HG03575 (cell line): Measurements from ENCODE around the gene RAPSN.
A peak's percentile ranks its signal among the peaks of the same experiment; 100 is the strongest.

ENCODE experiments used
- ATAC-seq: cut with Tn5 transposase; IDR thresholded peaks from one replicate; pipeline ENCODE4 v1.9.1; 2021; ENCODE audit not compliant: unreplicated experiment, insufficient number of reproducible peaks, low FRiP score; ENCODE audit errors: extremely low read depth

Gene RAPSN

DNA sequence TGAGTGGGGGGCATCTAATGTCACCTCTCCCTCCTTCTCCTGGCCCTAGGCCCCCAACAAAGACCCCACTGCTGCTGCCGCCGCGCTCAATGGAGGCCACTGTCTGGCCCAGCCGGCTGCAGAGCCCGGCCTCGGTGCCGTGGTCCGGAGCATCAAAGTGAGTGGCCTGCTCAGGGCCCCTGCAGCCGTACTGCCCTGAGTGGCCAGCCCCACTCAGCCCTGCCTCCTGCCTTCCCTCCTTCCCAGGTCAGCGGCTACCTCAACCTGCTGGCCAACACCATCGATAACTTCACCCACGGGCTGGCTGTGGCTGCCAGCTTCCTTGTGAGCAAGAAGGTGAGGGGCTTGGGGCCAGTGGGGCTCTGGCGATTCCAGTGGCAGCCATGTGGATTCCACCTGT, 35.6 kb downstream of the RAPSN start:
- no peak for ATAC-seq

DNA sequence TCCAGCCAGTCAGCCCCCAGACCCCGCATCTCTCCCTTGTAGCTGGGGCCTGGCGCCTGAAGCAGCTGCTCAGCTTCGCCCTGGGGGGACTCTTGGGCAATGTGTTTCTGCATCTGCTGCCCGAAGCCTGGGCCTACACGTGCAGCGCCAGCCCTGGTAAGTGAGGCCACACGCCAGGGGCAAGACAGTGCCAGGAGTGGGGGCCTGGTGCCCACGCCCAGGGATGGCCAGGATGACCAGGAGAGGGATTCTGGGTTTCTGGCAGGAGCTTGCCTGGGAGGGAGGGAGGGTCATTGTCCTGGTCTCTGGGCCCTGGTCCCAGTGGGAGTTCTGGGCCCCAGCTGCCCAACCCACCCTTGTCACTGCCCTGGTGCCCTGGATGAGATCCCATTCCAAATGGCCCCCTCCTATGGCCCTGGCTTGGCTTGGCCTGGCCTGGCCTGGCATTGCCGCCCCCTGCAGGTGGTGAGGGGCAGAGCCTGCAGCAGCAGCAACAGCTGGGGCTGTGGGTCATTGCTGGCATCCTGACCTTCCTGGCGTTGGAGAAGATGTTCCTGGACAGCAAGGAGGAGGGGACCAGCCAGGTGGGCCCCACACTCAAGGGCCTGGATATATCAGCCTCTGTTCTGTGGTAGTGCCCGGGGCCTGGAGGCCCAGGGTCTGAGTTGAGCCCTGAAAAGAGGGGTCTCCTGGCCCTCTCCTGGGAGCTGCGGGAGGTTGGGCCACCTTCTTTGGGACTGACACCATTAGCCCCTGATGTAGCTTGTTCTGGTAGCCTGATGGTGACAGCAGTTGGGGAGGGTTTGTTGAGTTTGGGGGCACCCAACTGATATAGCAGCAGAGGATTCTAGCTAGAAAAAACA, 36.8 kb downstream of the RAPSN start:
- ATAC-seq = no peak

DNA sequence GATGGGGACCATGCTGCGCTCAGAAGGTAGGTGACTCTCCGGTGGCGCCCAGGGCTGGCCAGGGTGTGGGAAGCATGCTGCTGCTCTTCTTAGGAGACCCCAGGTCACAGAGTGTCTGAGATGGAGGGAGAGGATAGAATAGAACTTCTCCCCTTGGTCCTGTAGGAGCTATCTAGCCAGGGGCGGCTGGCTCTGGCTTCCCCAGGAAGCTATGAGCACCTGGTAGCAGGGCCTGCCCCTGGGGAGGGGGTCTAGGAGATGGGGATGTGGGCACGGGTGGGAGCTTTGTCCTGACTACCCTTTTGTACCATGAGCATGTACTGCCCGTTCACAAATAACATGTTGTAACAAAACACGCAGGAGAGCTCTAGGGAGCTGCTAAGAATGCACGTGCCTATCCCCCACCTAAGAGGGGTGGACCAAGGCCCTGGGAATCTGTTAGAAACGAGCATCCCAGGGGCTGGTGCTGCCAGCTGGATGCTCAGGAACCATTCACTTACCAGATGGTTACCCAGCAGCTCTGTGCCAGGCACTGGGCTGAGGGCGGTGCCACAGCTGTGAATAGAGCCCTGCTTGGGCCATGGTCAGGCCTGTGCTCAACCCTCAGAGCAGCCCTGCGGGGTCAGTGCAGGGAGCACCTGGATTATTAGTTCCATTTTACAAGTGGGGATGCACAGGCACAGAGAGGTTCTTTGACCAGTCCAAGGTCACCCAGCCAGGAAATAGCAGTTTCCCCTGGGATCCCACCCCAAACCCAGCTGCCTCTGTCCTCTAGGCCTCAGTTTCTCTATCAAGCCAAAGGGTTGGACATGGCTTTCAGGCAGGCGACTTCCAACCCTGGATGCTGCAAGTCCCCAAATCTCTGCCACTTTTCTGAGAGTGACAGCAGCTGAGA, 38.3 kb downstream of the RAPSN start:
- no peak for ATAC-seq

DNA sequence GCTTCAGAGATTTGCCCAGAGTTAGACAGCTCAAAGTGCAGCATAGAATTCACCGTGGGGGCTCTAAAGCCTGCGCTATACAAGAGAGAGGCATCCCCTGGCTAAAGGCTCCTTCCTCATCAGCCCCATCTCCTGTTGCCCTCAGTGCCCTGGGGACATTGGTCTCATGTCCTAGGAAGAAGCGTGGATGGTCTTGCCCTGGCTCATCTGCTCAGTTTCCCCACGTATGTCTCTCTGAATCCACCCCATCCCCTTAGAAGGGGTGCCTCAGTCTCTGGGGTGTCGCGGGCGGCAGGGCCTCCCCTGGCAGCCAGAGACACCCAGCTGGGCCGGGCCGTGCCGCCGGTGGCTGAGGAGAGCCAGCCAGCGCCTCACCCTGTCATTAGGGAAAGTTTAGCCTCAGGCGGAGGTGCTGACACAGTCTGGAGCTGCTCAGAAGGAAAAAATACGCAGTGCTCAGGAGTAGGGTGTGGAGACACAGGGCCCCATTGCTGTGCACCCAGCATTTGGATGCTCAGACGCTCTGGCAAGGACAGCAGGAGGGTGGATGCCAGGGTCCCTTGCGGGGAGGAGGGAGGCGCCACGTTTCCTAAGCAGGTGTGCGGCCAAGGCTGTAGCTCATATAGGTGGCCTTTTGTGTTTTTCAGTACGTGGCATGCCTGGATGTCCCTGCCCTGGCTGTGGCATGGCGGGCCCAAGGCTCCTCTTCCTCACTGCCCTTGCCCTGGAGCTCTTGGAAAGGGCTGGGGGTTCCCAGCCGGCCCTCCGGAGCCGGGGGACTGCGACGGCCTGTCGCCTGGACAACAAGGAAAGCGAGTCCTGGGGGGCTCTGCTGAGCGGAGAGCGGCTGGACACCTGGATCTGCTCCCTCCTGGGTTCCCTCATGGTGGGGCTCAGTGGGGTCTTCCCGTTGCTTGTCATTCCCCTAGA, 39.2 kb downstream of the RAPSN start:
- ATAC-seq = no peak

DNA sequence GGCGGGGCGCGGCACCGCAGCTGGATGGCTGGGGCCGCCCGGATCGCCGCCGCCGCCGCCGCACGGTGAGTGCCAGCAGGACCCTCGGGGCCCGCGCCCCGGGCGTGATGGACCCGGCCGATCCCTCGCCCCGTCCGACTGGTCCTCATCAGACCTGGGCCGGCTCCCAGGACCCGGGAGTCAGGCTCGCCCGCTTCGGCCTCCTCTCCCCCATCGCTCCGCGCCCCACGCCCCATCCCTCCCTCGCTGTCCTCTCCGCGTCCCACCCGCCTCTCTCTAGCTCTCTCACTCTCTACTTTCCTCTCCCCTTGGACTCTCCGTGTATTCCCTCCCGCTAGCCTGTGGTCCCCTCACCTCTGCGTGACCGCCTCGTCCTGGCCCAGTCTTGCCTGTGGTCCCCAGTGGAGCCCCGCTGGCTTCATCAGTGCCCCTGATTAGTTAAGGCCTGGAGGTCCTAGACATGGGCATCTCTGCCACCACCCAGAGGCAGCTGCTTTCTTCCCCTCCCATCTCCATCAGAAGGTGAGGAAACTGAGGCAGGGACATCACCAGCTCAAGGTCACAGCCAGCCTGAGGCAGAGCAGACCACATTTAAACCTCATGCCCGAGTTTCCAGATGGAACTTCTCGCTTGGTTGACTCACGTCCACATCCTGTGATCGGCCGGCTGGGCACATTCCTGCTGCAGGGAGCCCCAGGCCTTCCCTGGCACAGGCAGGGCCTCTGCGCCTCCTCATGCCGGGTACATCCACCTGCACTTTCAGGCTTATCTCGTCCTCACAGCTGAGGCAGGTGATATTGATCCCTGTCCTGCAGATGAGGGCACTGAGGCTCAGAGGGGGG, 40.1 kb downstream of the RAPSN start:
- no peak for ATAC-seq

DNA sequence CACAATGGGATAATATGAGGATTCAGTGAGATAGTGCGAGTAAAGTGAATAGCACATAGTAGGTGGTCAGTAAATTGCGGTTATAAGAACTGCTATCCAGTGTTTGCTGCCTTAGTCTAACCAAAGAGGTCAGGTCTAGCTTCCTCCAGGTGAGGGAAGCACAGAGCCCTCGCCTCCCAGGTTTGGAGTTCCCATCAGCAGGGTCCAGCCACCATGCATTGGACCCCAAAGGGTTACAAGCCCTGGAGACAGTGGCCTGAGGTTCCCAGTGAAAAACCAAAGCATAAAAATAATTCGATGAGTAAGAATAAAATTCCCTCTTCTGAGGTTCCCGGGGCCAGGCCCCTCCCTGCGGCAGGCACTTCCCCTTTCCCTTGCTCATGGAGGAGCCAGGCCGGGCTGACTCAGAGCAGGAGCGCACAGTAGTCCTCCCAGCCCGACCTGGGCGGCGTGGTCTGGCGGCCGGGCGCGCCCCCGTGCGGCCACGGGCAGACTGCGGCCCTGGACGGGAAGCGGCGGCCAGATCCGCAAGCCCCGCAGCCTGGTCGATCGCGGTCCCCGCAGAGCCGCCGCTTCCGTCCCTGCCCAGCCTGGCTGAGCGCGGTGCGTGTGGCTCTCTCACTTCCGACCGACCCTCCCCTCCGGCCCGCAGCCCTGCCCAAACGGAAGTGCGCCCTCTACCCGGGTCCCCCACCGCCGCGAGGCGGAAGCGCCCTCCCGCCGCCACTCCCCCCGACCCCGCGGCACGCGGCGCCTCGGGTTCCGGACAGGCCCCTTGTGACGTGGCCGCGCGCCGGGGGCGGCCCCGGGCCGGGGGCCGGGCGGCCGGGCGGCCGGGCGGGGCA, 41.0 kb downstream of the RAPSN start, which contains the start of gene SLC39A13:
TSS of gene SLC39A13 (plus strand) at position 845 of the 845 bp plus-strand sequence. CDS start 1,505 bp downstream, outside the sequence.
- peak; percentile 54 for ATAC-seq

DNA sequence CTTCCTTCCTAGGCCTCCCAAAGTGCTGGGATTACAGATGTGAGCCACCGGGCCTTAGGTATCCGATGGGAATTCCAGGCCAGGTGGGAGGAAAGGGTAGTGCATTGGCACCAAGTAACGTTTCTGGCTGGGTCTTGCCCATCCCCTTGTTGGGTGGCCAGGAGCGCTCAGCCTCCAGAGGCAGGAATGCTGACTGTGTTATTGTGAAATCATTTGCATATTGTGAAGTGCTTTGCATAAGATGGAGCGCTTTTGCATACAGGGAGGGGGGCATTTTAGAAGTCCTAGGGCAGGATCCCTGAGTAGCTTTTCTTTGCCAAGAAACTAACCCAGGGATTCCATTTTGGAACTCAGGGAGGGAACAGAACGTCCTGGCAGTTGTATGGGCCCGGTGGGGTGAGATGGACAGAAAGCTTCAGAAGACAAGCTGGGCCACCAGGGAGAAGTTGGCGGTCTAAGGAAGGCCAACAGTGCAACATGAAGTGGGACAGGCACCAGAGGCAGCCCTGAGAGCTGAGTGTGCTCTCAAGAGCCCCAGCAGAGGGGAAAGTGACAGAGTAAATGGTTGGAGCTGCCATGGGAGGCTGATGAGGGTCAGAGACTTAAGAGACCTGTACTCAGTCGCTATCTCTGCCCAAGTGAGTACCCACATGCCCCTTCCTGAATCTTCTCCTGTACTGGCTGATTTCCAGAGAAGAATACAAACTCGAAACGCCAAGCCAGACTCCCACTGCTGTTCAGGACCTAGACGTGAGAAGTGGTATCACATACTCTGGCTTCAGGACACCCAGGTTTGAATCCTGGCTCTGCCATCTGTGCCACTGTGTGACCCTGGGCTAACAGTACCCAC, 41.8 kb downstream of the RAPSN start:
- no peak for ATAC-seq

DNA sequence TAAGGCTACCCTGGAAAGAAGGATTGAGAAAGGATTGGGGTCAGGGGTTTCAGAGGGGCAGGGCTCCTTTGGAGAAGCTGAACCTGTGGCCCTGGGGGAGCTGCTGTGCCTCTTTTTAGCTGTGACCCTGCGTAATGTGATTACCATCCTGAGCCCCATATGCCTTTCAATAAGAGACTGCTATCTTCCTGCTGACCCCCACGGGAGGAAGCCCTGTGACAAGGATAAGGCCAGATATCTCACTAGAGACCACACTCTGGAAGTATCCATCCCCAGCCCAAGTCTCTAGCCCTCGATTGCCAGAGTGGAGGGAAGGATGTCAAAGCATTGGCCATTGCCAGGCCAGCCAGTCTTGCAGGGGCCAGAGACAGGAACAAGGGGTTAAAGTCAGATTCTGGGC, 45.4 kb downstream of the RAPSN start:
- no peak for ATAC-seq

DNA sequence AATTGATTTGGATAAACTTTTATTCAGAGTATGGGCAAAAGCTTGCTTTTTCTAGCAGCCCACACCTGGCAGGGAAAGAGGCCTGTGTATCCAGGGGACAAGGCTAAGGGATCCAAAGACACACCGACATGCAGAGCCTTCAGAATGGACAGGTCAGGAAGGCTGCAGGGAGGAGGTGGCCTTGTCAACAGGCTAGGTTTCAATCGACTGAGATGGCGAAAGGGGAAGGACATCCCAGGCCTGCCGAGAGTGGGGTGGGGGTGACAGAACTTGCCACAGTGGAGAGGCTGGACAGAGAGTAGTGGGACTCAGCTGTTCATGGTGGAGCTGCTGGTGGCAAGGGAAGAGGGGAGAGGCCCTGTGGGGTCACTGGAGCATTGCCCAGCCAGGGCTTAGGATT, 45.8 kb downstream of the RAPSN start:
- ATAC-seq = no peak

DNA sequence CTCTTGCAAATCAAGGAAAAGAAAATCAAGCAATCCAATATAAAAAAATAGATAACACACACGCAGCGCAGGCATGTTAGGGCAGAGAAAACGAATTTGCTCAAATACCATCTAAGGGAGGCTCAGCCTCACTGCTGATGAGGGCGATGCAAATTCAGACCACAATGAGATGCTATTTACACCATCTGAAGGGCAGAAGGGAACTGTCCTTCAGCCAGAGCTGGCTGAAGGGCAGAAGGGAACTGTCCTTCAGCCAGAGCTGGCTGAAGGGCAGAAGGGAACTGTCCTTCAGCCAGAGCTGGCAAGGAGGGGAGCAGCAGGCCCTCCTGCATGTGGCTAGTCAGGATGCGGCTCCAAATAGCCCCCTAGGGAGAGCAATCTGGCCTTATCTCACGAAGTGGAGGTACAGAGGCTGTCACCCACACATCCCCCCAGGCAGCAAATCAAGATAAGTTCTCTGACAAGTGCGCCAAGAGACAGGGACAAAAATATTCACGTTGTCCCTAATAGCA, 48.1 kb downstream of the RAPSN start:
- peak; percentile 71 for ATAC-seq

DNA sequence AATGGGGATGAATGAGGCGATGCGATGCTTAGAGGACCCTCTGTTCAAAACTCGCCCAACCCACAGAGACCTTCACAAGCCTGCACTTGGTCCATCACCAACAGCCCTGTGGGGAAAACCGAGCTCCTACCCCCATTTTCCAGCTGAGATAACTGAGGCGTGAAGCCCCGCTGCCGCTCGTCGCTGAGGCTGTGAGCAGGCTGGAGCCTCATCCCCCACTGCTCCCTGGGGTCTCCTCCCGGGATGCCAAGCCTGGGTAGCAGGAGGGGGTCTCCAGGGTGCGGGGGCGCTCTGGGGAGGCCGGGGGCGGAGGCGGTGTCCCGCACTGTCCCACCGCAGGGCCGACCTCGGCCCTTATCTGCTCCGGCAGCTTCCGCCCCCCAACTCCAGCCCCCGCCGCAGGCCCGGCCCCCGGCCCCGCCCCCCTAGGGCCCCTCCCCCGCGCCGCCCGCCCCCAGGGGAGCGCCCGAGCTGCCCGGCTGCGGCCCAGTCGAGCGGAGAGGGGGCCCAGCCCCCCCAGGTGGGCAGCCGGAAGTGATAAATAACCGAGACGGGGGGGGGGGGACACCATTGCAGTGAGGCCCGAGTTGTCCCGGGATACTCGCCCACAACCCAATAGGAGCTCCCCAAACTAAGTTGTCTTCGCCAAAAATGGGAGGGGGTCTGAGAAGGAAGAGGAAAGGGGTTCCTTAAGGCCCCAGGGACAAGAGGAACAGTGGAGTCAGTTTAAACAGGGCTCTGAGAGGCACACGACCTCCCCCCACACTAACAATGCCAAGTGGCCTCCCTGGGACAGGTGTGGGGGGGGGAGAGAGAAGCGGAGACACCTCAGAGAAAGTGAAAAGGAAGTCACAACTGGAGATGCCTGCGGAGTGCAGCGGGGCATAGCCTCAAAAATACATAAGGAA, 48.8 kb downstream of the RAPSN start:
- peak; percentile 22 for ATAC-seq

DNA sequence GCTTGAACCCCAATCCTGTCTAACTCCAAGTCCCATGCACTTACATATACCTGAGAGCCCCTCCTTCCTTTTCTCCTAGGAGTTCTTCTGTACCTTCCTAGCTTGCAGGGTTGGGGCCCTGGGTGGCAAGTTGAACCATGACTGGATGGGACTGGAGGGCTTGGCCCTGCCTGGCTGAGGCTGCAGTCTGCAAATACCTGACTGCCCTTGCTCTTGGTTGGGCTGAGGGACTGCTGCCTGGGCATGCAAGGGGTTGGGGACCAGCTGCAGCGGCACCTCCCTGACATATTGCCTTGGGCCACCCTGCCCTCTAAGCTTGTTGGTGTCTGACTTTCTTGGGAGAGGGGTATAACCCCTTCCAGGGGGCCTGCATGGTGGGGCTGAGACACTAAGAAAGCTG, 50.4 kb downstream of the RAPSN start:
- no peak for ATAC-seq

DNA sequence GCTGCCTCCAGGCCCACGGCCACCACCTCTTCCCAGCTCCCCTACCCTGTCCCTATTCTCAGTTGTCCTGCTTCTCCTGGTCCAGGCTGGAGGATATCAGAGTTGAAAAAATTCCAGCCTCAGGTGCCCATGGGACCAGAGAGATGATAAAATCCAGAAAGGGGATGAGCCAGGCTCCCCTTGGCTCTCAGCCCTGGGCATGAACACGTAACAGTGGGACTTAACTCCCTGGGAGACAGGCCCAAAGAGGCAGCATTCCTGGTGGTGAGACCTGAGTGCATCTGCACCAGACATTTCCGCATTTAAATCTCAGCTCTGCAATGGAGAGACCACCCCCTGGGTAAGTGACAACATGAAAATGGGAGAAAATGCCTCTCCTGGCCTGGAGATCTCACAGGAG, 50.9 kb downstream of the RAPSN start:
- no peak for ATAC-seq

DNA sequence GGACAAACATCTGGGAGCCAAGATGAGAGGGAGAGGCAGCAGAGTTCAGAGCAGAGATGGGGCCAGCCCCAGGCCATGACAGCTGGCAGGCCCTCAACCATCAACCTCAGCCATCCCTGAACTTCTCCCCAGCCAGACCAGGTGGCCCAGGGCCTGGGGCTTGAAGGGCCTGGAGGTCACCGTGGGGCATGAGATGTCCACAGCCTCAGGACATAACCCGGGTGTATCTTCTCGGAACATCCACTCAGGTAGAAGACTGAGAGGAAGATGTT, 53.0 kb downstream of the RAPSN start:
- no peak for ATAC-seq

DNA sequence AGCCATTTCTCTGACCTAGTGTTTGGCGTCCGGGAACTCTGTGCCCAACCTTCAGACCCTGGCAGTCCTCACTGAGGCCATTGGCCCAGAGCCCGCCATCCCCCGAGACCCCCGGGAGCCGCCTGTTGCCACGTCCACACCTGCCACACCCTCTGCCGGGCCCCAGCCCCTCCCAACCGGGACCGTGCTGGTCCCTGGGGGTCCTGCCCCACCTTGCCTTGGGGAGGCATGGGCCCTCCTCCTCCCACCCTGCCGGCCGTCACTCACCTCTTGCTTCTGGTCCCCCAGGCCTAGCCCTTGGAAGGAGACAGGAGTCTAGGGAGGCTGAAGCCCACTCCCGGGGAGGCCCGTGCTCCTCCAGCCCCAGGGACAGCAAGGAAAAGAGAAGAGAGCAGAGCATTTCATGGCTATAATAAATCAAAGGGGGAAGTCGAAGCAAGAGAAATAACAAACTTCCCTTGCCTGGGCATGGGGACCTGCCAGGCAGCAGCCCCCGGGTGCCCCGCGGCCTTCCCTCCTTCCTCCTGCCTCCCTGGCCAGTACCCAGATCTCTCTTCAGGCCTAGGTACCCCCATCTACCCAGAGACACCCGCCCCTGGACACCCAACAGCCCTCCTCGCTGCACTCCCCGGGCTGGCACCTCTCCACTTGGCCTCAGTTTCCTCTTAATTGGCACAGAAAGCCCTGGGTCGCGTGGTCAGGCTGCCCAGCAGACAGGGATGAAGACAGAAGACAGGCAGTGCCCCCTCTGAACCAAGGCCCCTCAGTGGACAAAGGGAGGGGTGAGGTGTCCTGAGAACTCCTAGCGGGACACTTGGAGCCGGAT, 53.5 kb downstream of the RAPSN start:
- ATAC-seq = no peak
